GM19468 (cell line): ENCODE measurements around the gene IRGM.

Experiments
- ATAC-seq: cut with Tn5 transposase; IDR thresholded peaks from one replicate; pipeline ENCODE4 v1.9.1; 2021; ENCODE audit warnings: mild to moderate bottlenecking, moderate library complexity, moderate number of reproducible peaks; ENCODE audit not compliant: unreplicated experiment; ENCODE audit errors: extremely low read depth

Gene IRGM

GRCh38 chr5:150895431-150896428 is 49.4 kb downstream of the IRGM start:
- no peak for ATAC-seq
